Spleen (tissue), 7 donors: ENCODE results near the gene SLC30A7.
A peak's percentile ranks its signal among the peaks of the same experiment; 100 is the strongest.

ENCODE experiments used
- CTCF ChIP-seq, 11 experiments: fragments of 200-600 bp in 7 of 11; fragments of 450-650 bp in 4 of 11; sonication (generic) in 4 of 11; IDR thresholded peaks in 8 of 11; conservative IDR thresholded peaks in 3 of 11; 1 replicate in 7 of 11; 2 replicates in 4 of 11; pipeline versions ENCODE4 v1.4.0 to v1.8.0; 2016 to 2021; ENCODE audit warnings: antibody characterized with exemption in 11 of 11, inconsistent platforms in 4 of 11, mild to moderate bottlenecking in 1 of 11
- POLR2A ChIP-seq, 3 donors: fragments of 450-650 bp; IDR thresholded peaks; one replicate each; pipeline ENCODE4 v1.5.1; 2017; ENCODE audit warnings: antibody characterized with exemption in 3 of 3, mild to moderate bottlenecking in 1 of 3
- donor health status: DM: no; HTN: no; CAD: no; lungs with moderate emphysema.
- donor health status: DM: no; HTN: no; CAD: no.
- donor health status: DM: no; HTN: no; CAD: no.

- peak; percentile 49 to 82 (median 72) for TF ChIP-seq CTCF (IDR thresholded peaks at IDR 0.05 in 8 of 11, conservative IDR thresholded peaks at IDR 0.05 in 3 of 11)
- TF ChIP-seq POLR2A (IDR thresholded peaks at IDR 0.05), result no peak
Measured at GRCh38 chr1:100921110-100921706, 25.3 kb downstream of the SLC30A7 start.
